ENCODE measurements around the gene RHBDL3.
"Not testable (repeated sequence)": the region's sequence is repeated elsewhere in the genome, so short reads cannot be mapped to it uniquely, and the experiment has no call there.

Gene RHBDL3

DNA sequence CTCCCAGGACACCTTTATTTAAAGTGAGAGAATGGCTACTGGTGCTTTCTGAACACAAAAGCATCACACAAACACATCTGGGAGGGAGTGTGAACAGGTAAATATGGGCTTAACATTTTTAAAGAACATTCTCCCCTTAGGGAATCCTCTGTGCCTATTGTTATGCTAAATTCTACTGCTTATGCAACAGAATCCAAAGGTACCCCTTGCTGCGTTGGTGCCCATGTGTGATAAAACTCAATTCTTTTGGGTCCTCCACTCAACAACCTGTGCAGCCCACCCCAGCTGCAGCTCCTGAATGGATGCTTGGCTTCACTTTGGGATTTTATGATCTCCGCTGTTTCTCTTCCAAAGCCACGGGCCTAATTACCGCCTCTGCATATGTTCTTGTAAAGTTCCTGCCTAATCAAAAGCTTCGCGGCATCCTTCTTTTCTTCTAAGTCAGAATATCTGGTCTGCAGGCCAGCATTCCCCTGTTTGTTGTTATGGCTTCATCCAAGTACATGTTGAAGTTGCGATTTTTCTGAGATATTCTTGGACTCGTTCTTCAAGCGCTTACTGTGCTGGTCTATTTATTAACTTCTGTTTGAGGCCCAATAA lies 23.9 kb downstream of the RHBDL3 start:
- DNase-seq (ENCODE audit: low read depth), result no peak

- no peak for DNase-seq (ENCODE audit: low read depth)
Measured at GRCh38 chr17:32292094-32292493, 26.5 kb downstream of the RHBDL3 start.

DNA sequence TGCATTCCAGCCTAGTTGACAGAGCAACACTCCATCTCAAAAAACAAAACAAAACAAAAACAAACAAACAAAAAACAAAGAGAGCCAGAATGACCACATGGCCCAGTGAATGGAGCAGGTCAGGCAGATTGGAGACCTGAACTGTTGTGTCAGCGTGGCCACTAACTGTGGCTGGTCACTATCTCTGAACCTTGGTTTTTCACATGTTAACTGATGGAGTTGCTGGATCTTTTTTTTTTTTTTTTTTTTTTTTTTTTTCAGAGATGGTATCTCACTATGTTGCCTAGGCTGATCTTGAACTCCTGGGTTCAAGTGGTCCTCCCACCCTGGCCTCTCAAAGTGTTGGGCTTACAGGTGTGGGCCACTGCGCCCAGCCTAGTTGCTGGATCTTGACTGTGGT lies 31.8 kb downstream of the RHBDL3 start:
- DNase-seq (ENCODE audit: low read depth), result no peak

DNA sequence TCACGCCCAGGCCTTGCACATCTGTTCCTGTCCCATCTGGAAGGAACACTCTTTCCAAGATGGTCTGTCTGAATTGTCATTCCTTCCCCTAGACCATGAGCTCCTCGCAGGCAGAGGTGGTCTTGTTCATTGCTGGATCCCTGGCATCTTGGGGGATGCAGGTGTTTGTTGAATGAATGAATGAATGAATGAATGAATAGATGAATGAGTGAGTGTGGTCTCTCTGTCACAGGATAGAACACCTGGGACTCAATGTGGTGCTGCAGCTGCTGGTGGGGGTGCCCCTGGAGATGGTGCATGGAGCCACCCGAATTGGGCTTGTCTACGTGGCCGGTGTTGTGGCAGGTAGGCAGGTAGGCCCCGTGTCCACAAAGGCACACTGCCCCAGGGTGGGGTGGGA lies 32.2 kb downstream of the RHBDL3 start:
- DNase-seq (ENCODE audit: low read depth), result no peak

DNA sequence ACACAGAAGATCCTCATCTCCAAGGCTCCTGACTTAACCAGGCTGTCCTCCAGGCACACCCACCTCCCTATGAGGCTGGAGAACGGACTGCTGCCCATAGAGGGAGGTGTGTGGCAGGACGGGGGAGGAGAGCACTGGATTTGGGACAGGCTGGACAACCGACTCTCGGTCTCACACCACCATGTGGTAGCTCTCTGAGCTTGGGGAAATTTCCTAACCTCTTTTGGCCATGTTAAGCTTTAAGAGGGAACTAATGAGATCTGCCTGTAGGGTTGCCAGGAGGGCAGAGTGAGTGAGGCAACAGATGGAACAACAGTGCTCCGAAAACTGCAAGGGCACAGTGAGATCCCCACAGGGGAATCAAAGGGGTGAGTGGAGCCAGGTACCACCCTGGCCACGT lies 32.7 kb downstream of the RHBDL3 start:
- DNase-seq (ENCODE audit: low read depth), result no peak

GRCh38 chr17:32298721-32299579 lies 33.3 kb downstream of the RHBDL3 start:
- no peak for DNase-seq (ENCODE audit: low read depth)

GRCh38 chr17:32299580-32300164 lies 34.0 kb downstream of the RHBDL3 start:
- DNase-seq (ENCODE audit: low read depth), result no peak

DNA sequence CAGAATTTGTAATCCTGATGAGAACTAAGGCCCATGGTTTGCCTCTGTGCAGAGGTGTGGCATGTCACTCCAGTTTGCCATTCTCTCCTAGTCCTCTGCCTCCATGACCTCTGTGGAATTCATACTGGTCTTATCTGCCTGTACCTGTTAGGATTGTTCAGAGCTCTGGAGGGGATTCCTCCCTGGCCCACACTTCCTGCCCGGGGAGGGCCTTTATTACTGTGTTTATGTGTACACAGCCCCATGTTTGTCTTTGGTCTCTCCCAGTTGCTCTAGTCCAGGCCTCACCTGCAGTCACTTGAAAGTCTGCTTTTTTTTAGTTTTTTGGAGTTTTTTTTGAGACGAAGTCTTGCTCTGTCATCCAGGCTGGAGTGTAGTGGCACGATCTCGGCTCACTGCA lies 36.4 kb downstream of the RHBDL3 start:
- DNase-seq (ENCODE audit: low read depth), result no peak

GRCh38 chr17:32302860-32303649 lies 37.4 kb downstream of the RHBDL3 start:
- DNase-seq (ENCODE audit: low read depth), result no peak

DNA sequence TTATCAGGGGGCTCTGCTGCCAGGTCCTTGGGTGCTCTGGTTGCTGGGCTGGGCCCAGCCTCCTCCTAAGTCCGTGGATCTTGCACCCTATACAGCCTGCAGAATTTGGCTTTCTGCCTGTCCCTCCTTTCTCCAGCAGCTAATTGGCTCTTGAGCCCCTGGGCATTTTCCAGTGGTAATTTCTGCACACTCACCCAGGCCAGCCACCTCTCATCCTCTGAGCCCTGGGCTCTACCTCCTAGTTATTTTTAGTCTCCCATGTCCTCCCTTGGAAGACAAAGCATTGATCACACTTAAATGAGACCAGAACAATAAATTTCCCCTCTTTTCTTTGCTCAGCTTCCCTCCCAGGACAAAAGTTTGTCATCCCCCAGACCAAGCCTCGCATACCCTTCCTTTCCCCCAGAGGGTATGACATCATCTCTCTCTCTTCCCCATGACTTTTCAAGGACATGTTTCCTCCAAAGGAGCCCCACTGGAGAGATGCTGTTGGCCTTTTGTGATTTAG lies 38.2 kb downstream of the RHBDL3 start:
- no peak for DNase-seq (ENCODE audit: low read depth)

- DNase-seq (ENCODE audit: low read depth), result no peak
Measured at GRCh38 chr17:32305049-32305448, 39.4 kb downstream of the RHBDL3 start.

- no peak for DNase-seq (ENCODE audit: low read depth)
Measured at GRCh38 chr17:32307658-32308057, 42.0 kb downstream of the RHBDL3 start.

- no peak for DNase-seq (ENCODE audit: low read depth)
Measured at GRCh38 chr17:32311028-32311536, 45.5 kb downstream of the RHBDL3 start.

GRCh38 chr17:32314636-32315035 lies 49.0 kb downstream of the RHBDL3 start:
- no peak for DNase-seq (ENCODE audit: low read depth)

- DNase-seq (ENCODE audit: low read depth), result no peak
Measured at GRCh38 chr17:32315171-32315570, 49.5 kb downstream of the RHBDL3 start.

DNA sequence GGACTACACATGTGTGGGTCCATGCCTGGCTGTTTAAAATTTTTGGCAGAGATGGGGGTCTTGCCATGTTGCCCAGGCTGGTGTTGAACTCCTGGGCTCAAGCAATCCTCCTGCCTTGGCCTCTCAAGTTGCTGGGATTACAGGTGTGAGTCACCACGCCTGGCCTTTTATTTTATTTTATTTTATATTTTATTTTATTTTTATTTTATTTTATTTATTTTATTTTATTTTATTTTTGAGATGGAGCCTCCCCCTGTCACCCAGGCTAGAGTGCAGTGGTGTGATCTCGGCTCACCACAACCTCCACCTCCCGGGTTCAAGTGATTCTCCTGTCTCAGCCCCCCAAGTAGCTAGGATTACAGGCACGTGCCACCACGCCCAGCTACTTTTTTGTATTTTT lies 51.0 kb downstream of the RHBDL3 start:
- not testable (repeated sequence) for DNase-seq (ENCODE audit: low read depth)

DNA sequence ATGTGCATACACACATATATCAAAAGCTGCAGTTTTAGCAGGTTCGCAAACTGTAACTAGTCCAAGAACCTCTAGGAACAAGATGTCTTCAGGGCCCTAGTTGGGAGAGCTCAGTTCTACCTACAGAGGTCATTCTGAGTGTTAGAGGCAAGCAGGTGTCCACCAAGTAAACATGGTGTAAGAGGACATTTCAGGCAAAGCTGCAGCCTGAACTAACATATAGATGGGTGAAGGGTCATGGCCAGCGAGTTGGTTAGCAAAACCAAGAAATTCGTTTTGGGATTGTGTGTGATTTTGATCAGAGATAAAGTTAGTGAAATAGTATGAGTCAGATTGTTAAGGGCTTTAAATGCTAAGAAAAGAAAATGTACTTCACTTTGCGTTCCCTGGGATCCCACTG lies 51.7 kb downstream of the RHBDL3 start:
- DNase-seq (ENCODE audit: low read depth), result no peak

- DNase-seq (ENCODE audit: low read depth), result no peak
Measured at GRCh38 chr17:32318071-32318470, 52.4 kb downstream of the RHBDL3 start.

- no peak for DNase-seq (ENCODE audit: low read depth)
Measured at GRCh38 chr17:32319548-32319905, 53.9 kb downstream of the RHBDL3 start.

DNA sequence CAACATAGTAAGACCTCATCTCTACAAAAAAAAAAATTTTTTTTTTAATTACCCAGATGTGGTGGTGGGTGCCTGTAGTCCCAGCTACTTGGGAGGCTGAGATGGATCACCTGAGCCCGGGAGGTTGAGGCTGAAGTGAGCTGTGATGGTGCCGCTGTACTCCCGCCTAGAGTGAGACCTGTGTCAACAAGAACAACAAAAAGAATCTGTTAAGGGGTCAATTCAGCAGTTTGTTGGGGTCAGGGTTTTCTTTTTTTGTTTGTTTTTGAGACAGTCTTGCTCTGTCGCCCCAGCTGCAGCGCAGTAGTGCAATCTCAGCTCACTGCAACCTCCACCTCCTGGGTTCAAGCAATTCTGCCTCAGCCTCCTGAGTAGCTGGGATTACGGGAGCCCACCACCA lies 54.4 kb downstream of the RHBDL3 start:
- DNase-seq (ENCODE audit: low read depth), result not testable (repeated sequence)

DNA sequence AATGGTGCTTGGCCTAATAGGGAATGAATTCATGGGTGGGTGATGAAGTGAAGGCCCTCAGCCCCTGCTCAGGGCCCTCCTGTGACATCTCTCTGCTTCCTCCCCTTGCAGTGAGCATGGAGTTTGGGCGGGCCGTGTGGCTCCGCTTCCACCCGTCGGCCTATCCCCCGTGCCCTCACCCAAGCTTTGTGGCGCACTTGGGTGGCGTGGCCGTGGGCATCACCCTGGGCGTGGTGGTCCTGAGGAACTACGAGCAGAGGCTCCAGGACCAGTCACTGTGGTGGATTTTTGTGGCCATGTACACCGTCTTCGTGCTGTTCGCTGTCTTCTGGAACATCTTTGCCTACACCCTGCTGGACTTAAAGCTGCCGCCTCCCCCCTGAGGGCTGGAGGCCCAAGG lies 55.2 kb downstream of the RHBDL3 start:
- DNase-seq (ENCODE audit: low read depth), result no peak

DNA sequence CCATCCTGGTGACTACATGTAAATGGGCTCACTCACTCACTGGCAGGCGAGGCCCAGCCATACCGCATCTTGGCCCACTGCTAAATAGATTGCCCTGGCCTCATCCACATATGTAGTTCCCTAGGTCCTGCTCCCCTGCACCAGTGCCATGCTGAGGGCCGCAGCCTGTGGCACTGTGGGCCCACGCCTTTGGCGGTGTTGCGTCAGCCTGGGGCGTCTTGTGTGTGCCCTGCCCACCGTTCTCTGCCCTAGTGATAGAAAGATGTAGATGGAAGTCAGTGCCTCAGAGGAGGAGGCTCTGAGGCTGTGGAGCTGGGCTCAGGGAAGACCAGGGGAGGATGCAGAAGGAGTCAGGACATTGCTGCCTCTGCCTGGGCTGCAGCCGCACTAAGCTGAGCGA lies 57.4 kb downstream of the RHBDL3 start:
- DNase-seq (ENCODE audit: low read depth), result no peak

Measured in HS-27A (cell line).